Measurements from ENCODE around the gene ASB3.

ASB3 gene

DNA sequence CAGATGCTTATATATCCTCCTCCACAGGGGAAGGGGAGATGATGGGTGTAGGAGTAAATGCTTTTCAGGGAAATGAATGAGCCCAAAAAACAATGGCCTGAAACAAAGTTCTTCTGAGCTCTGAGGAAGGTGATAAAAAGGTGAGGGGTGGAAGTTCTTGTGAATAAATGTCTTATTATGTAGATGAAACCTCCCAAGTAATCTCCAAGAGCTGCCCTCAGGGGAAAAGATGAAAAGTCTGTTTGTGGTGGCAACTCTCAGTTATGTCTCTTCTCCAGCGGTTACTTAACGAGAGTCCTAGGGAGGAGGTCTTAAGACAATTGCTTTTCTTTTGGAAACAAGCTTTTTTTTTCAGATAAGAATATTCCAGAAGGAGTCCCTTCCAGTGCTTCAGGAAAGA, 134.6 kb downstream of the ASB3 start:
- TF ChIP-seq, protein P1, sequence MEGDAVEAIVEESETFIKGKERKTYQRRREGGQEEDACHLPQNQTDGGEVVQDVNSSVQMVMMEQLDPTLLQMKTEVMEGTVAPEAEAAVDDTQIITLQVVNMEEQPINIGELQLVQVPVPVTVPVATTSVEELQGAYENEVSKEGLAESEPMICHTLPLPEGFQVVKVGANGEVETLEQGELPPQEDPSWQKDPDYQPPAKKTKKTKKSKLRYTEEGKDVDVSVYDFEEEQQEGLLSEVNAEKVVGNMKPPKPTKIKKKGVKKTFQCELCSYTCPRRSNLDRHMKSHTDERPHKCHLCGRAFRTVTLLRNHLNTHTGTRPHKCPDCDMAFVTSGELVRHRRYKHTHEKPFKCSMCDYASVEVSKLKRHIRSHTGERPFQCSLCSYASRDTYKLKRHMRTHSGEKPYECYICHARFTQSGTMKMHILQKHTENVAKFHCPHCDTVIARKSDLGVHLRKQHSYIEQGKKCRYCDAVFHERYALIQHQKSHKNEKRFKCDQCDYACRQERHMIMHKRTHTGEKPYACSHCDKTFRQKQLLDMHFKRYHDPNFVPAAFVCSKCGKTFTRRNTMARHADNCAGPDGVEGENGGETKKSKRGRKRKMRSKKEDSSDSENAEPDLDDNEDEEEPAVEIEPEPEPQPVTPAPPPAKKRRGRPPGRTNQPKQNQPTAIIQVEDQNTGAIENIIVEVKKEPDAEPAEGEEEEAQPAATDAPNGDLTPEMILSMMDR (conservative IDR thresholded peaks at IDR 0.05; ENCODE audit: low read length): no peak
- no peak for TF ChIP-seq EZH2phosphoT487 (IDR thresholded peaks at IDR 0.05; ENCODE audit: borderline replicate concordance)
- Histone ChIP-seq H3K9me3 (ENCODE audit: insufficient read depth, low read depth, low read length) (no peaks in the 10 kb centered on the region), H3F3A (ENCODE audit: low read depth) (no peaks in the 10 kb centered on the region), H3K4me1 (ENCODE audit: insufficient read depth, low read length, poor library complexity, severe bottlenecking) (no peaks in the 10 kb centered on the region), H3K4me3 (ENCODE audit: low read length, poor library complexity, severe bottlenecking) (no peak overlapping the region), H3K36me3 (ENCODE audit: insufficient read depth, low read length) (no peaks in the 10 kb centered on the region), H3K9ac (ENCODE audit: low read depth, low read length, poor library complexity, severe bottlenecking) (no peak overlapping the region), H3K27me3 (ENCODE audit: insufficient read depth, low read length, poor library complexity, severe bottlenecking) (no peaks in the 10 kb centered on the region), H4K20me1 (ENCODE audit: insufficient read depth, low read length, poor library complexity, severe bottlenecking) (no peaks in the 10 kb centered on the region), H3K4me2 (ENCODE audit: low read depth, low read length, poor library complexity, severe bottlenecking) (no peak overlapping the region), H3K9me2 (replicated peaks; ENCODE audit: low read depth, low read length) (no peaks in the 10 kb centered on the region), H3K79me2 (ENCODE audit: insufficient read depth, low read length) (no peaks in the 10 kb centered on the region), H2AFZ (ENCODE audit: low read length) (no peak overlapping the region)

DNA sequence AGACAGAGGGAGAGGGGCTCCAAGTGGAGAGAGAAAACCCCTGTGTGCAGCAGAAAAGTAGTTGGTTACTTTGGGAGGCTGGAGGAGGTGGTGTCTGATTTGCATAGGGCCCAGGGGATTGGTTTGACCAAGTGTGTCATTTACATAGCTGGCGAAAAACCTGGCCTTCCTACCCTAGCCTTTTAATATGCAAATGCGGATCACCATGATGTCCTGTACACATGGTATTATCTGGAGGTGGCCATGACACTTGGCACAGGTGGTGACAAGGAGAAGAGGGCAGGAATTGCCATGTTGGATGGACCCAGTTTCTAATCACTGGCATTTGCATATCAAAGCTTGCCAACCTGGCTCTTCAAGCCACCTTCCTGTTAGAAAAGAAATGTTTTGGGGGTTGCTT, 140.0 kb downstream of the ASB3 start:
- Histone ChIP-seq H3K9ac (ENCODE audit: low read depth, low read length, poor library complexity, severe bottlenecking) (no peak overlapping the region), H3K4me2 (ENCODE audit: low read depth, low read length, poor library complexity, severe bottlenecking) (no peak overlapping the region)

DNA sequence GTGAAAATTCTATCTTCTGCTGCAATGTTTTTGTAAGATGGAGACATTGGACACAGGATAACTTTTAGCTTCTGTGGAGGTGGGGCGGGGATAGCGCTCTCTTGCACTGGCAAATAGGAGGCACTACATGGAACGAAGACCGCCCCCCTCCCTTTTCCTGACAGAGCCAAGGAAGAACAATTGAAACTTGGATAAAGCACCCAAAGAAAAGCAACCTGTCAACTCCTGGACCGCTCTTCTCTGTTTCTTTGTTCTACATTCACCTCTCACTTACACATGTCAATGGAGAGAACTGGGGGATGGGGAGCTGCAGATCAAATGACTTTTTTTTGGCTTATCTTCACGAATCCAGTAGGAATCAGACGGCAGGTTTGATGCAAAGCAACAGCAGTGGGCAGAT, 145.5 kb downstream of the ASB3 start:
- Histone ChIP-seq H3K9me3 (ENCODE audit: insufficient read depth, low read depth, low read length) (no peaks in the 10 kb centered on the region), H3K9me2 (replicated peaks; ENCODE audit: low read depth, low read length) (no peaks in the 10 kb centered on the region), H3K4me2 (ENCODE audit: low read depth, low read length, poor library complexity, severe bottlenecking) (no peak overlapping the region), H3K27me3 (ENCODE audit: insufficient read depth, low read length, poor library complexity, severe bottlenecking) (no peaks in the 10 kb centered on the region), H3K9ac (ENCODE audit: low read depth, low read length, poor library complexity, severe bottlenecking) (no peak overlapping the region), H3K36me3 (ENCODE audit: insufficient read depth, low read length) (no peaks in the 10 kb centered on the region), H3F3A (ENCODE audit: low read depth) (no peaks in the 10 kb centered on the region), H3K4me3 (ENCODE audit: low read length, poor library complexity, severe bottlenecking) (no peak overlapping the region), H3K4me1 (ENCODE audit: insufficient read depth, low read length, poor library complexity, severe bottlenecking) (no peaks in the 10 kb centered on the region), H4K20me1 (ENCODE audit: insufficient read depth, low read length, poor library complexity, severe bottlenecking) (no peaks in the 10 kb centered on the region), H3K79me2 (ENCODE audit: insufficient read depth, low read length) (no peaks in the 10 kb centered on the region), H2AFZ (ENCODE audit: low read length) (no peak overlapping the region)
- TF ChIP-seq, protein P1 (conservative IDR thresholded peaks at IDR 0.05; ENCODE audit: low read length): no peak
- no peak for TF ChIP-seq EZH2phosphoT487 (IDR thresholded peaks at IDR 0.05; ENCODE audit: borderline replicate concordance)

More for the DNA sequence above, 140.0 kb downstream of the ASB3 start:
- Histone ChIP-seq H2AFZ (ENCODE audit: low read length) (no peak overlapping the region), H3K9me2 (replicated peaks; ENCODE audit: low read depth, low read length) (no peaks in the 10 kb centered on the region), H3K9me3 (ENCODE audit: insufficient read depth, low read depth, low read length) (no peaks in the 10 kb centered on the region), H3K36me3 (ENCODE audit: insufficient read depth, low read length) (no peaks in the 10 kb centered on the region), H3K4me3 (ENCODE audit: low read length, poor library complexity, severe bottlenecking) (no peak overlapping the region), H3K79me2 (ENCODE audit: insufficient read depth, low read length) (no peaks in the 10 kb centered on the region), H3K4me1 (ENCODE audit: insufficient read depth, low read length, poor library complexity, severe bottlenecking) (no peaks in the 10 kb centered on the region), H3K27me3 (ENCODE audit: insufficient read depth, low read length, poor library complexity, severe bottlenecking) (no peaks in the 10 kb centered on the region), H3F3A (ENCODE audit: low read depth) (no peaks in the 10 kb centered on the region), H4K20me1 (ENCODE audit: insufficient read depth, low read length, poor library complexity, severe bottlenecking) (no peaks in the 10 kb centered on the region)
- TF ChIP-seq, protein P1 (conservative IDR thresholded peaks at IDR 0.05; ENCODE audit: low read length): no peak
